ENCODE data around the gene CCNL1.
"Not testable (repeated sequence)": the region's sequence is repeated elsewhere in the genome, so short reads cannot be mapped to it uniquely, and the experiment has no call there.

CCNL1 gene

DNA sequence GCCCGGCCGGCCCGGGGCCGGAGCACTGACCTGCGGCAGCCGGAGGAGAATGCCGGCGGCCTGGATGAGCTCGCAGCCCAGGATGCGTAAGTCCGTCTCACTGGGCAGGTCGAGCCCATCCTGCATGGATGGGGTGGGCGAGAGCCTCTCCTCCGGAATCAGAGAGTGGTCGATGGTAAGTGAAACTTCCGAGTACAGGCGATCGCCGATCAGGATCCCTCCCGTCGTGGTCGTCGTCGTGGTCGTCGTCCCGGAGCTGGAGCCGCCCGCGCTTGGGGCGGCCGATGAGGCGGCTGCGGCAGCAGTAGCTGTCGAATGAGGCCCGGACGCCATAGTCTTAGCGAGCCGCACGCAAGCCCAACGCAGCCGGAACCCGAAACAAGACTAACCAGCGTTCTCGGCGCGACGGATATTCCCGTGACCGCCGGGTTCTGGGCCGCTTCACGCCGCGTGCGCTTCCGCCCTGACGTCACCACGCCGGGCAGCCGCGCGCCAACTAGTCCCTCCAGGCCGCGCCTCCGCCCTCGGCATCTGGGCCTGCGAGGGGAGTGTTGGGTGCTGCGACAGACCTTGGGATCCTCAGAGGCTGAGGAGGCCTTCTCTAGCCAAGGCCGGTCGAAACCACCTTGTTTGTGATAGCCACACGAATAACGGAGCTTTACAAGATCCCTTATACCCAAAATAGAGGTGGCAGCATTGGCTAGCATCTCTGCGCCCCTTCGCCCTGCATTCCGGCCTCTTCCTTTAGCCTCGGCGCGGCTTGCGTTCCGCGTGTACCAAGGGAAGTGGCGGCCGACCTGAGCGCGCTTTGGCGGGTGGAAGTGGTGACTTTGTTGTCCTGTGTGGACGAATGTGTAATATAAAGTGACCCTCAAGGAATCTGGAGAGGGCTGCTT is at the start of gene CCNL1:
Gene CCNL1 (minus strand): TSS at position 386 of the 896 bp plus-strand sequence. CDS start 53 bp downstream, at position 333.
- peak; percentile 90 to 93 for DNase-seq (ENCODE audit: extremely low read depth in 1 of 2, low read depth in 1 of 2)

DNA sequence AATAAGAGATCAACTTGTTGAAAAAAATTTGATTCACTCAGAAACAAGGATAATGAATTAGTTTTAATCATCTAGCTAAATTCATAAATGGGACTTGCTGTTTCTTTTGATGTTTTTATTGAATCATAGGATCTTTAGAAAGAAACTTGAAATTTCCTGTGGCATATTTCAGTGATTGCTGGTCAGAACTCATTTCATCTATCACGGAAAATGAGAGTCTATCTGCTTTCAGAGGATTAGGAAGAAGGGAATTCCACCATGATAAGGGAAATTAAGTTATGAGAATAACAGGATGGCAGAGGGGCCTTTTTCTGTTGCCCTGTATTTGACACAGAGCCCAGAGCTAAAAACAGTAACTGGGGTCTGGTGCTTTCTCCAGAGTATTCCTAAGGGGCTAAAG is 44.9 kb upstream of the CCNL1 start:
- no peak for DNase-seq (ENCODE audit: extremely low read depth in 1 of 2, low read depth in 1 of 2)

- DNase-seq (ENCODE audit: extremely low read depth in 1 of 2, low read depth in 1 of 2): no peak
These were observed 44.5 kb upstream of the CCNL1 start for GRCh38 chr3:157204431-157204830.

- no peak for DNase-seq (ENCODE audit: extremely low read depth in 1 of 2, low read depth in 1 of 2)
These were observed 41.8 kb upstream of the CCNL1 start for GRCh38 chr3:157201648-157202278.

DNA sequence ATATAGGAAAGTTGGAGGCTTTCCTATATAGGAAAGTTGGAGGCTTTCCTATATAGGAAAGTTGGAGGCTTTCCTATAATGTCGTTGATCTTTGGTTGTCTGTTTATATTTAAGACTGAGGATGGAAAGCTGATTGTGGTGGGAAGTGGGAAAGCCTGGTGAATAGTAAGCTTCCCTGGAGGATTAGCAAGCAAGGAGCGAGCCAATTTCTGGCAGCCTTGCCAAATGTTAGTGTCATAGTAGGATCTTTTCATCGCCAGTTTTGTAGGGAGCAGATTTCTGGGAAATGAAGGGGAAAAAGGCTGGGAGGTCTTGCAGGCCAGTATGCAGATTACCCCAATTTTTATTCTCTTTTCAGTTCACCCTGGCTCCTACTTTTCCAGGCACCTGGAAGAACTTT is 39.9 kb upstream of the CCNL1 start:
- no peak for DNase-seq (ENCODE audit: extremely low read depth in 1 of 2, low read depth in 1 of 2)

GRCh38 chr3:157195965-157196364 is 36.0 kb upstream of the CCNL1 start:
- no peak for DNase-seq (ENCODE audit: extremely low read depth in 1 of 2, low read depth in 1 of 2)

GRCh38 chr3:157191149-157191548 is 31.2 kb upstream of the CCNL1 start:
- not testable (repeated sequence) for DNase-seq (ENCODE audit: extremely low read depth in 1 of 2, low read depth in 1 of 2)

- DNase-seq (ENCODE audit: extremely low read depth in 1 of 2, low read depth in 1 of 2): no peak
These were observed 30.5 kb upstream of the CCNL1 start for GRCh38 chr3:157190380-157190872.

- DNase-seq (ENCODE audit: extremely low read depth in 1 of 2, low read depth in 1 of 2): no peak
These were observed 28.4 kb upstream of the CCNL1 start for GRCh38 chr3:157188391-157188790.

DNA sequence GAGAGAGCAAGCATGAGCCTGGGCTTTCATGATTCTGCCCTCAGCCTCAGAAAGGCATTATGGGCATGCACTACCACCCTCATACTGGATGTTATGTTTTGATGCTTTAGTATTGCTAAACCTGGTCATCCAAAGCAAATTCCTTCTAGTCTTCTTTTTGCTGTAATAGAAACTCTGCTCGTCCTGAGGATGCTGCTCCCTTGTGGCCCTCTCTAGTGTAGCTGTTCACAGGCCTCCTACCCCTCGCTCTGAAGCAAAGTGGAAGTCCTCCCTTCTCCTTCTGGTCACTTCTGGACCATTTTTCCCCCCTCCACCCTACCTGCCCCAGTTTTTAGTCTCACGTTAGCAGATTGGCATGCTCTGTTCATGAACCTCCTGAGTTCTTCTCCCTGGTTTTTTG is 22.9 kb upstream of the CCNL1 start:
- no peak for DNase-seq (ENCODE audit: extremely low read depth in 1 of 2, low read depth in 1 of 2)

- DNase-seq (ENCODE audit: extremely low read depth in 1 of 2, low read depth in 1 of 2): no peak
These were observed 20.3 kb upstream of the CCNL1 start for GRCh38 chr3:157180262-157180661.

- no peak for DNase-seq (ENCODE audit: extremely low read depth in 1 of 2, low read depth in 1 of 2)
These were observed 19.4 kb upstream of the CCNL1 start for GRCh38 chr3:157179365-157179803.

DNA sequence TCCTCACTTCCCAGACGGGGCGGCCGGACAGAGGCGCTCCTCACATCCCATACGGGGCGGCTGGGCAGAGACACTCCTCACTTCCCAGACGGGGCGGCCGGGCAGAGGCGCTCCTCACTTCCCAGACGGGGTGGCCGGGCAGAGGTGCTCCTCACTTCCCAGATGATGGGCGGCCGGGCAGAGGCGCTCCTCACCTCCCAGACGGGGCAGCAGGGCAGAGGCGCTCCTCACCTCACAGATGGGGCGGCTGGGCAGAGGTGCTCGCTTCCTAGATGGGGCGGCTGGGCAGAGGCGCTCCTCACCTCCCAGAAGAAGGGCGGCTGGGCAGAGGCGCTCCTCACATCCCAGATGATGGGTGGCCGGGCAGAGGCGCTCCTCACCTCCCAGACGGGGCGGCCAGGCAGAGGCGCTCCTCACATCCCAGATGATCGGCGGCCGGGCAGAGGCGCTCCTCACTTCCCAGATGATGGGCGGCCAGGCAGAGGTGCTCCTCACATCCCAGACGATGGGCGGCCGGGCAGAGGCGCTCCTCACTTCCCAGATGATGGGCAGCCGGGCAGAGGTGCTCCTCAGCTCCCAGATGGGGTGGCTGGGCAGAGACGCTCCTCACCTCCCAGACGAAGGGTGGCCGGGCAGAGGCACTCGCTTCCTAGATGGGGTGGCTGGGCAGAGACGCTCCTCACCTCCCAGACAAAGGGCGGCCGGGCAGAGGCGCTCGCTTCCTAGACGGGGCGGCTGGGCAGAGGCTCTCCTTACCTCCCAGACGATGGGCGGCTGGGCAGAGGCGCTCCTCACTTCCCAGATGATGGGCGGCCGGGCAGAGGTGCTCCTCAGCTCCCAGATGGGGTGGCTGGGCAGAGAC is 18.8 kb upstream of the CCNL1 start:
- DNase-seq (ENCODE audit: extremely low read depth in 1 of 2, low read depth in 1 of 2): not testable (repeated sequence)

- DNase-seq (ENCODE audit: extremely low read depth in 1 of 2, low read depth in 1 of 2): not testable (repeated sequence)
These were observed 18.0 kb upstream of the CCNL1 start for GRCh38 chr3:157177801-157178453.

DNA sequence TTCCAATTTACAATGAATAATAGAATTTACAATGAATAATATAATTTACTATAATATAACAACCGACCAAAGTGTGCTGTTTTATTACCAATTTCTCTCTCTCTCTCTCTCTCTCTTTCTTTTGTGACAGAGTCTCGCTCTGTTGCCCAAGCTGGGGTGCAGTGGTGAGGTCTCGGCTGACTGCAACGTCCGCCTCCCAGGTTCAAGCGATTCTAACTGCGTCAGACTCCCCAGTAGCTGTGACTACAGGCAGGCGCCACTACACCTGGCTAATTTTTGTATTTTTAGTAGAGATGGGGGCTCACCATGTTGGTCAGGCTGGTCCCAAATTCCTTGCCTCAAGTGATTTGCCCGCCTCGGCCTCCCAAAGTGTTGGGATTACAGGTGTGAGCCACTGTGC is 17.0 kb upstream of the CCNL1 start:
- no peak for DNase-seq (ENCODE audit: extremely low read depth in 1 of 2, low read depth in 1 of 2)

DNA sequence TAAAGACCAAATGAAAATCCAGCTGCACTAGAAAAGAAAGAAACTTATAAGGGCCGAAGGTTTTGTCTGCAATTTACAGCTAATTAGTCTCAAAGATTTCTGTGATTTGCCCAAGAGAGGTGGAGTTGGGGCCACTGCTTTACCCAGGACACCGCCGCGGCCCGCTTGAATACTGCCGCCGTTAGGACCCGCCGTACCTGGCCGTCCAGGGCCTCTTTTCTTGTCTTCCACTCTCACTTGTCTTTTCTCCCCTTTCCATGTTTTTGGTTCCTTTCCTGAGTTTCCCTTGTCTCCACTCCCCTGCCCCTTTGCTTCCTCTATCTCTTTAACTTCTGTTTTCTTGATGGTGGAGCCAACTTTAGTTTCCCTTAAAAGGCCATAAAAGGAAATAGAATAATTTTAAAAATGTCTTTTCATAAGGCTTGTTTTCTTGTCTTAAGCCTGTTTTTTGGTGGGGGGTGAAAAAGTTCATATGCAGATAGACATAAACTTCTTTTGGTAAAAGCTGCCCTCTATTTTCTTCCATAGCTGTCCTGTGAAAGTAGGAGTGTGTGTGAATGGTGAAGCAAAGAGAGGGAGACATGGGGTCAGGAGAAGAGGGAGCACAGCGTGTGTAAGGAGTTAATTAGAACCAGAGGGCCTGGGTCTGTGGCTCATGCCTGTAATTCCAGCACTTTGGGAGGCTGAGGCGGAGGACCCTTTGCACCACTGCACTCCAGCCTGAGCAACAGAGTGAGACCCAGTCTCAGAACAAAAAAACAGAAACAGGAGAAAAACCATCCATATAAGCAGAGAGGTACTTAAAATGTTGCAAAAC is 16.0 kb upstream of the CCNL1 start:
- DNase-seq (ENCODE audit: extremely low read depth in 1 of 2, low read depth in 1 of 2): no peak

- DNase-seq (ENCODE audit: extremely low read depth in 1 of 2, low read depth in 1 of 2): peak; percentile 96 to 97
These were observed 14.9 kb upstream of the CCNL1 start for GRCh38 chr3:157174649-157175498.

DNA sequence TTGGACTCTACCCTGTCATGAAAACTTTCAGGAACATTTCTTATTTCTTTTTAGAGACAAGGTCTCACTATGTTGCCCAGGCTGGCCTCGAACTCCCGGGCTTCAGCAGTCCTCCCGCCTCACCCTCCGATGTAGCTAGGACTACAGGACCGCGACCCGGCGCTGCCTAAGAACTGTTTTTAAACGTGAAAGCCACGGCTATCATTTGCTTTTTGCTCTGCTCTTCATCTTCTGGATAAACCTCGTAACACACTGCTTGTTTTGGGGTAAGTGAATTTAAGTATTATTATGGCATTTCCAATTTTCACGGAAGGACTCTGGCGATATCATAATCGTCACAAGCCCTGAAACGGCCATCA is 14.3 kb upstream of the CCNL1 start:
- DNase-seq (ENCODE audit: extremely low read depth in 1 of 2, low read depth in 1 of 2): no peak

DNA sequence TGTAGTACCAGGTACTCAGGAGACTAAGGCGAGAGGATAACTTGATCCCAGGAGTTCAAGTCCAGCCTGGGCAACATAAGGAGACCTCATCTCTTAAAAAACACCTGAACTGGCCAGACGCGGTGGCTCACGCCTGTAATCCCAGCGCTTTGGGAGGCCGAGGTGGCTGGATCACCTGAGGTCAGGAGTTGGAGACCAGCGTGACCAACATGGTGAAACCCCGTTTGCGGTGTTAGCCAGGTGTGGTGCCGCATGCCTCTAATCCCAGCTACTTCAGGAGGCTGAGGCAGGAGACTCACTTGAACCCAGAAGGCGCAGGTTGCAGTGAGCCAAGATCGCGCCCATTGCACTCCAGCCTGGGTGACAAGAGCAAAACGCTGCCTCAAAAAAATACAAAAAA is 13.4 kb upstream of the CCNL1 start:
- not testable (repeated sequence) for DNase-seq (ENCODE audit: extremely low read depth in 1 of 2, low read depth in 1 of 2)

All from stimulated activated CD8-positive, alpha-beta memory T cell treated with anti-CD3 and anti-CD28 coated beads, Interleukin-7, amount 100 ng/mL, for 48 hours (primary cell).